ENCODE data around the gene ST6GALNAC4.

ST6GALNAC4 gene

DNA sequence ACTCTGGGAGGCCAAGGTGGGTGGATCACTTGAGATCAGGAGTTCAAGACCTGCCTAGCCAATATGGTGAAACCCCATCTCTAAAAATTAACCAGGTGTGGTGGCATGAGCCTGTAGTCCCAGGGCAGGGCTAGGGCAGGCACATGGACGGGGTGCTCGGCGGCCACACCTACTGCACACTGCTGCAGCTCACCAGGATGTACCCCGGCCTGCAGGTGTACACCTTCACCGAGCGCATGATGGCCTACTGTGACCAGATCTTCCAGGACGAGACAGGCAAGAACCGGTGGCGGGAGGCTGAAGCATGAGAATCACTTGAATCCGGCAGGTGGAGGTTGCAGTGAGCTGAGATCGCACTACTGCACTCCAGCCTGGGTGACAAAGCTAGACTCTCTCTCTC lies 3.2 kb downstream of the ST6GALNAC4 start:
- DNase-seq (ENCODE audit: low read depth in 3 of 3) = no peak

DNA sequence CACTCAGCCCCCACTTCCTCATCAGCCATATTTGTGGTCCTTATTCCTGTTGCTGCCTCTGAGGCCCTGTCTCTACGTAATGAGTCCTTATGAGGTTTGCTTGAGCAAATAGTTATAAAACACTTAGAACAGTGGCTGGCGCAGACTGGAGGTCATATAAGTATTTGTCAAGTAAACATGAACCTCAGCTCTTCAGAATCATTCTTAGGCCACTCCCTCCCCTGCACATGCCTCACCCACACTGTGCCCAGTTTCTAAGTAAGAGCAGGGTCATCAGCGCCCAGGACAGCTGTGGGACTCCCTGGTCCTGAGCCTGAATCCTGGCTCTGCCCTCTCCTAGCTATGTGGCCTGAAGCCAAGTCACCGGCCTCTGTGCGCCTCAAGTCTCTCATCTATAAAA lies 4.0 kb downstream of the ST6GALNAC4 start:
- DNase-seq (ENCODE audit: low read depth in 3 of 3) = no peak

DNA sequence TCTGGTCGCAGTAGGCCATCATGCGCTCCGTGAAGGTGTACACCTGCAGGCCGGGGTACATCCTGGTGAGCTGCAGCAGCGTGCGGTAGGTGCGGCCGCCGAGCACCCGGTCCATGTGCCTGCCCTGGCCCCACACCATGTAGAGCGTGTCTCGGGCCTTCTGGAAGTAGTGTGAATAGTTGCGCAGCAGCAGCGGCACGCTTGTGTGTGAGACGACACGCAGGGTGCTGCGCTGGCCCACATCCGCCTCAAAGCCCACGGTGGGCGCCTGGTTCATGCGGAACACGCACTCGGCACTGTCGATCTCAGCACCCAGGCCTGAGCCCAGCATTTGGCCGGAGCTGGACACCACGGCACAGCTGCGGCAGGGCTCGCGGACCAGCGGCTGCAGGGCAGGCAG lies 4.5 kb downstream of the ST6GALNAC4 start:
- DNase-seq (ENCODE audit: low read depth in 3 of 3) = no peak

DNA sequence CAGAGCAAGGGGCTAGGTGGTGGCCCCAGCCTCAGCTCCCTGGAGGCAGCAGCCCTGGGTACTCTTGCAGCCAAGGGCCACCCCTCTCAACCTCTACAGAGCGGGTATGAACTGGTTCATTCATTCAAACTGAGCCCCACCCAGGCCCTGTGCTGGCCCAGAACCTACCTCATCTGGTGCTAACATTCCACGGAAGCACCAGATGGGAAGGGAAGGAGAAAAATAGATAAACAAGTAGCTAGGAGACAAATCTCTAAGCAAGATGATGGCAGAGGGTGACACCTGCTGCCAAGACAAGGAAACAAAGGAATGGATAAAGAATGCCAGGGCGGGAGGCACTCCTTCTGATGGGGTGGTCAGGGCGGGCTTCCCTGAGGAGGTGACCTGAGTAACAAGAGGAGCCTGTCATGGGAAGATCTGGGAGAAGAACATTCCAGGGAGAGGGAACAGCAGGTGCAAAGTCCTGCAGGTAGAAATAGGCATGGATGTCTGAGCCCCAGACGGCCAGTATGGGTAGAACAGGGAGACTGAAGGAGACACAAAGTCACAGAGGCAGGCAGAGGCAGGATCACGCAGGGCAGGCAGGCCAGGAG lies 6.1 kb downstream of the ST6GALNAC4 start:
- no peak for DNase-seq (ENCODE audit: low read depth in 3 of 3)

DNA sequence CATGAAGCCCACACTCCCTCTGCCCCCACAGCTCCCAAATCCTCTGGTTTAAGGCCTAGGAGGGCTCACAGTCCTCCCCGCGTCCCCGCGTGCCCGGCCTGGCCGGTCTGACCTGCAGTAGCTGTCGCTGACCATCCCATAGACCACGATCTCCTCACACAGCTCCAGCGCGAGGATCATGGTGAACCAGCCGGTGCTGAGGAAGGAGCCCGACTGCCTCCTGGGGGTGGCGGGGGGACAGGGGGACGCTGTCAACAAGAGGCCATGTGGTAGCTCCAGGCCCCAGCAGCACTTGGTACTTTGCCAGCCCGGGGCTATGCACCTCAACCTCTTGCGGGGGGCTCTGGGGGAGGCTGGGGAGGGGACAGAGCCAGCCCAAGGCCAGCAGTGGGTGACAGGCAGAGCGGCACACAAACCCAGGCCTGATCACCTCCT lies 7.0 kb downstream of the ST6GALNAC4 start:
- no peak for DNase-seq (ENCODE audit: low read depth in 3 of 3)

DNA sequence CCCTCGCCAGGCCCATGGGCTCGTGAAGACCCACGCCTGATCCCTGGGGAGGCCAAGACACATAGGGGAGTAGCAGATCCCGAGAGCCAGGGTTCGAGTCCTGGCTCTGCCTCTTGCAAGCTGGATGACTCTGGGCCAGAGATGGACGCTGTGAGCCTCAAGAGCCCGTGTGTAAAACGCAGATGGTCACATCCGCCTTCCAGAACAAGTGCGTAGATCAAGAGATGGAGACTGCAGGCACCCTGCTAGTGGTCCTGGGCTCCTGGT lies 8.2 kb downstream of the ST6GALNAC4 start:
- no peak for DNase-seq (ENCODE audit: low read depth in 3 of 3)

DNA sequence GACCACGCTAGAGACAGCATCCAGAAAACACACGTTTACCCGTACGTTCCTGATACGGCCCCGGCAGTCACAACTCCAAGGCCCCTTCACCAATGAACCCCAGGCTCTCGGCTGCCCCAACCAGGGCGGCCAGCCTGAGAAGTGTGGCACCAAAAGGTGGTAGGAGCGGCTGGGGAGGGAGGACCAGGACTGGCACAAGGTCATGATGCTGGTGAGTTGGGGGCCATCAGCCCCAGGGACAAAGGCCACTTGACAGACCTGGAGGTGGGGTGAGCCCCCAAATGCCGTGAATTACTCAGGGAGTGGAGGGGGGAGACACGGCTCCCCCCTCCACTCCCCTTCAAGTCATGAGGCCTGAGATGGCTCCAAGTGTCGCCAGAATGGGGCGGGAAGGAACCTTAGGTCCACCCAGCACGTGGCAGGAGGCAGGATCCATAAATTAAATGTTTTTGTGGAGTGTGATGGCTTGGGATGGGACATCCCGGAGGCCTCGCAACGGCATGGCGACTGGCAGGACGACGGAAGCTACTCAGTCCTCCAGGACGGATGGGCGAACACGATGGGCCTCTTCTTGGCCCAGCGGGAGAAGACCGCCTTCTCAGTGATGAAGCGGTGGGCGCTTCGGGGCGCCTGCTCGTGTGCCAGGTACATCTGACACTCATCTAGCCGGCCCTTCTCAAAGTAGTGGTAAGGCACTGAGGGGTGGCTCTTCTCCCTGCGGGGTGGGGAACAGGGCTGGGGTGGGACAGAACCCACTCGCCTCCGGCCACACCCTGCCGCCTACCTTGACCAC lies 8.8 kb downstream of the ST6GALNAC4 start:
- DNase-seq (ENCODE audit: low read depth in 3 of 3) = no peak

DNA sequence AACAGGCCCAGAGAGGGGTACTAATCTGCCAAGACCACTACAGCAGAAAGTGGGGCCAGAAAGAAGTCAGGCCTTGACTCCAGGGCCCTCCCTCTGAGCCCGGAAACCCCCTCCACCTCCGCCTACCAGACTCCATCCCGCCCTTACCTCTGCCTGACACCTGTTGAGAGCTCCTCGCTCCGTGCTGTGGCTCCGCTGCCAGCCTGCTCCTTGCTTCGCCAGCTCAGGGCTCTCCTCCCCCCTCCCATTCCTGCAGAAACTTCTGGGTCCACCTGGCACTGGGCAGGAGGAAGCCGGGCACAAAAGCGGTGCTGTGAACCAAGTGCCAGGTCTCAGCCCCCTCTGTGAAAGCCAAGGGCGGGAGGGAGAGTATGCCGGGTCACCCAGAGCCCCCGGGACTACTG lies 11.1 kb downstream of the ST6GALNAC4 start:
- DNase-seq (ENCODE audit: low read depth in 3 of 3) = peak in 2 of 3 experiments; percentile 45 to 52

DNA sequence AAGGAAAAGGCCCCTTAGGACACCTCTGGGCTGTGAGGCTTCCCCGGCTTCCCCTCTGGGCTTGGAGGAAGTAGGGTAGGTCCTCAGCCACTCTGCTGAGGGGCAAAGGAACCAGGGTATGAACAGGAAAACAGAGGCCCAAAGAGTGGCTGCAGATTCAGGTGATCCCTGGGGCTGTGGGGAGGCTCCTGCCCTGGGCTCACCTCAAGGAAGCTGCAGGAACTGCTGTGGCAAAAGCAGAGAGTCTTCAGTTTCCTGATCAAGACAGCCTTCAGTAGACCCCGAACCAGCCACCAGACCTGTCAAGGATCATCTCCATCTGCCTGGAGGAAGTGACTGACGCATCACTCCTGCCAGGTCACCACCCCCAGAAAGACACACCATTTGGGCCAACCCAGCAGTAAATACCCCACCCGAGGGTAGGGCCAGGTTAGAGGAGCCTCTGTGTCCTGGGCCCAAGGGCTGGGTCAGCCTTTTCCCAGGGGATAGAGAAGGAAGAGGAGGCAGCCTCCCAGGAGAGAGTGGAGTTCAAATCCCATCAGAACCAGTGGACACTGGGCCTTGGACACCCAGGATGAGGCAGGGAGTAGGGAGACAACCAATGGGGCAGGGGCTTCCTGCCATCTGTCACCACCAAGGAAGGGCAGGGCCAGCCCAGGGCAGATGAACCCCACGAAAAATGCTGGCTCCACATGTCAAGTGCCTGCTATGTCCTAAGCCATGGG lies 11.7 kb downstream of the ST6GALNAC4 start:
- DNase-seq (ENCODE audit: low read depth in 3 of 3) = no peak

DNA sequence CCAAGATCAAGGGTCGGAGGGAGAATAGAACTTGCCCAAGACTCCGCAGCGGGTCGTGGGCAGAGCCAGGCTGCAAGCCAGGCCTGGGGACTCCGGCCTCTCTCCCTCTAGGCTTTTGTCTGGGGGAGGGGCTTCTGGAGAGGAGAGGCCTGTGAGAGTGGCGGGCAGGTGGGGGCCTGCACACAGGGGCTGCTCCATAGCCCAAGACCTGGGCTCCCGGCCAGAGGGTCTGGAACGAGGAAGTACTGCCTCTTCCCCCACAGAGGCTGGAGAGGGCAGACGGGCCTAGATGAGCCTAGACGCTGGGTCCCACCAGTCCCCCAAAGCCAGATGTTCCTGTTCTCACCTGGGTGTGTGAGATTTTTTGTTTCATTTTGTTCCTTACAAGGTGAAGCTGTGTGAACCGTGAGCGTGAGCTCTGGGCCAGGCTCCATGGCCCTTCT lies 12.3 kb downstream of the ST6GALNAC4 start:
- DNase-seq (ENCODE audit: low read depth in 3 of 3) = no peak

DNA sequence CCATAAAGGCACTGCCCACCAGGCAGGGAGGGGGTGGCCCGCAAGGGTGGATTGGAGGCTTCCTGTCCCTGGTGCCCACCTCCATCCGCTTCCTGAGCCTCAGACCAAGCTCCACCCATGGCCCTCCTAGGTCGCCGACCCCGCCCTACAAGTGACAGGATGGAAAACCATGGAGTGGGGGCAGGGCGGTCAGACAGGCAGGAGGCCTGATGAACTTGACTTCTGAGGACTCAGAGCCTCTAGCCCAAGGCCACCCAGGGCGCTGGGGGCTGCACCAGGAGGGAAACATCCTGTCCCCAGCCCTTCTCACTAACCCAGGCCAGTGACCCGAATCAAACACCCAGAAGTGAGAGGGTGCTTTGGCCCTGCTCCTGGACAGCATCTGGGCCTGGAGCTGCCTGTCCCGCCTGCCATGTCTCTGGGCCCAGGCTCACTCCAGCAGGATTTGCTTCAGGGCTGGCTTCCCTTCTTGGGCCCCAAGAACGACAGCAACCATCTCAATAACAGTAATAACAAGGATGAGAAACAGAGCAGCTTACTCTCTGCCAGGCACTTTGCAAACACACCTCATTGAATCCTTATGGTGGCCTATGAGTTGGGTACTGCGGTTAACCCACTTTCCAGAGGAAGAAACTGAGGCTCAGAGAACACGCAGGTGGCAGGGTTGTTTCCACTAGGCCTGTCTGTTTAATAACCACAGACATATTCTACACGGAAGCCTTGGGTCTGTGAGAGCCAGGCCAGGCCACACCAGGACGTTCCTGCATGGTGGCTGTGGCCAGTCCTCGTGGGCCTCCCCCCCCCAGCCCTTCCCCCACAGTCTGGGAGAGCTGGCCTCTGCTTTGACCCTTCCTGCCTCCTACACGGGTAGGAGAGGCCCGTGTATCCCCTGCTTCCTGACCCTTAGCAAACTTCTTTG lies 13.0 kb downstream of the ST6GALNAC4 start:
- peak in 2 of 3 experiments; percentile 59 to 88 for DNase-seq (ENCODE audit: low read depth in 3 of 3)

DNA sequence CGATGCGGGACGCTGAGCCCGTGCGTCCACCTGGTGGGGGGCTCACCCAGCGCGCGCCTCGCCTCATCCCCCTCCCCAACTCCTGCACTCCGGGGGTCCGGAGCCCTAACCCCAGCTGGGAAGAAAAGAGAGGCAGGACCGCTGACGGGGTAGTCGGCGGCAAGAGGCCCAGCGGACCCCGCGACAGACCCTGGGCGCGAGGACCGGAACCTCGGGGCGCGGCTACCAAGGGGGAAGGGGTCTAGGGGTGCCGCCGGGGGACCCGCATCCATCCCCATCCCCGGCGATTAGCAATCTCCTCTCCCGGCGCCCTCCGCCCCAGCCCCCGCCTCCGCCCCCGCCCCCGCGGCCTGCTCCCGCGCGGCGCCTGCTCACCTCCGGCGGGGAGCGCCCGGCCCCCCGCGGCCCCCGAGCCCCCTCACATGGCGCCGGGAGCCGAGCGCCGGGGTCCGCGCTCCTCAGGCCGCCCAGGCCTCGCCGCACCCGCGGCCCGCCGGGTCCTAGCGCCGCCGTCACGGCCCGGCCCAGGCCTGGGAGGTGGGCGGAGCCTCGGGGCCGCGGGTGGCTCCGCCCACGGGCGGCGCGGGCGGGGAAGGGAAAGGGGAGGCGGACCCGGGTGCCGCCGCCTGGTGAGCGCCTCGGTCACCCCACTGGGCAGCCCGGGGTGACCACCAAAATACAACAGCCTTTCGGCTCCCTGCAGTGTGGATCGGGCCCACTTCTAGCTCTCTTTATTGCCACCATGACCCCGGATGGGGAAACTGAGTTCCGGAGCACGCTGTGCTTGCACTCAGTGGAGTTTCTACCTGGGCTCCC lies 17.5 kb downstream of the ST6GALNAC4 start, which contains the start of gene ST6GALNAC6:
TSS of gene ST6GALNAC6 (minus strand) at position 476 of the 816 bp plus-strand sequence. CDS start 1,622 bp downstream, outside the sequence.
- peak; percentile 32 to 73 (median 56) for DNase-seq (ENCODE audit: low read depth in 3 of 3)

DNA sequence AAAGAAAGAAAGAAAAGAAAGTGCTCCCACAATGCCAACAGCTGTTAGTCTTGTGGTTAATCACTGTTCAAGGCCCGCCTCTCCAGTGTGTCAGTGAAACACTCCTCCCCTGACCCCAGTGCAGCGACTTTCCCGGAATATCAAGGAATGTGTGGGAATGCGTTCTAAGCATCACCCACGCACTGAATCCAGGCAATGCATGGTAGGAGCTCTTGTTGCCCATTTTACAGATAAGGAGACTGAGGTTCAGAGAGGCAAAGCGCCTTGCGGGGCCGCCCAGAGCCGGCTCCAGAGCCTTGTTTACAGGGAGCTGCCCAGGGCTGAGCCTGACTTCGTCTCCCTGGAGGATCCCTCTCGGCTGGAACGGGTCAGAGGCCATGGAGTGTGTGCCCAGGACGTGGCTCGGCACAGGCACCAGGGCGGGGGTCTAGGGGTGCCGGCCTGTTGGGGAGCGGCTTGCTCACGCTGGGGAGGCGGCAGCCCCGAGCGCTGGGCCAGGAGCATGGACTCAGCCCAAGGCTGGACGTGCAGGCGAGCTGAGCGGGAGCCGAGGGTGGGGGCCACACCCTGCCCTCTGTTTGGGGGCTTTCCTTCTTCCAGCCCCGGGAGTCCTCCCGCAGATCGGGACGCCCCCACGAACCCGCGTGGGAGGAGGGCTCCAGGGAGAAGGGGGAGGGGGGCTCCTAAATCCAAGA lies 18.3 kb downstream of the ST6GALNAC4 start:
- no peak for DNase-seq (ENCODE audit: low read depth in 3 of 3)

DNA sequence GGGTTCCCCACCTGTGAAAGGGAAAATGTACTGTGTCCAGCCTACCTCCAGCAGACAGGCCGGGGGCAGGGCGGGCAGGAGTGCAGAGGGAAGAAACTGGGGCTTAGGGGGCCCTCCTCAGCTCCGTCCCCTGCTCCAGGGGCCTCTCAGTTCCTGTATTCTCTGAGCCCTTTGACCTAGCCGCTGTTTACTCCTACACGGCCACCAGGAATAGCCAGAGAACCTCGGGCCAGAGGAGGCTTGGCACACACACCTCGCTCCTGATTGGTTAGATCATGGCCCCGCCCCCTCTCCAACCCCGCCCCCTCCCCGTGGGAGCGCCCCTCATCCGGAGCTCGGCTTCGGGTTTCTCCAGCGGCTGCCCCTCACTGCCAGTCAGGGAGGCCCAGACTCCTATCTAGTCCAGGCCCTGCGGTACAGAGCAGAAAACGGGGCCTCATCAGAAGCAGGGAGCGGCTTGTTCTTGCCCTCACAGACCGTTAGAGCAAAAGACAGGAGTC lies 19.6 kb downstream of the ST6GALNAC4 start:
- DNase-seq (ENCODE audit: low read depth in 3 of 3) = peak in 1 of 3 experiments; percentile 44

DNA sequence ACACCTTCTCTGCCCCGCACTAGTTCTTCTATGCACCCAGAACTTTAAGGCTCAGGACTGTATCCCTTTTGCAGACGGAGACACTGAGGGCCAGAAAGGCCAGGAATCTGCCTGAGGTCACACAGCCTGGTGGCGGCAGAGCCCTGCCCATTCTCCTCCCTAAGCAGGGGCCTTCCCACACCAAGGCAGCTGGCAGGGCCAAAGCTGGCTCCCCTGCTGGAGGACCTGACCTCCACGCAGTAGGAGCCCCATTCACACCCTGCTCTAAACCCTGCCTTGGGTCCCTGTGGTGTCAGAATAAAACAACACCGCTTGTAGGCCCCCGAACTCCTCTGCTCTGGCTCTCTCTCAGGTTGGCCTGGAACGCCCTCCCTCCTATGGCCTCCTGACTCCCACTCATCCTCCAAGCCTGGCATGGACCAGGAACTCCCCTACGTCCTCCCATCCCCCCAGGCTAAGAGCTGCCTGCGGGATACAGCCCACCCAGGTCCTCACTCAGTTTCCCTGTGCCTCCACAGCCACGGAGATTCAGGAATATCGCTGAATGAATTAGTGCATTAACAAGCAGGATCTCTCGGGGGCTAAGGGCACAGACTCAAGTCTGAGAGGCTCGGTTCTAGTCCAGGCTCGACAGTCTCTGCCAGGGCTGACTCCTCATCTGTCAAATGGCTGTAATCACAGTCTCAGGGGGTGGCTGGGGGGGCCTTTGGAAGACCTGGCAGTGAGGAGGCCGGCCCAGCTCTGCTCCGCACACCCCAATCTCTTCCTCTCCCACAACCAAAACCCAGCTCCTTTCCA lies 20.2 kb downstream of the ST6GALNAC4 start:
- DNase-seq (ENCODE audit: low read depth in 3 of 3) = no peak

DNA sequence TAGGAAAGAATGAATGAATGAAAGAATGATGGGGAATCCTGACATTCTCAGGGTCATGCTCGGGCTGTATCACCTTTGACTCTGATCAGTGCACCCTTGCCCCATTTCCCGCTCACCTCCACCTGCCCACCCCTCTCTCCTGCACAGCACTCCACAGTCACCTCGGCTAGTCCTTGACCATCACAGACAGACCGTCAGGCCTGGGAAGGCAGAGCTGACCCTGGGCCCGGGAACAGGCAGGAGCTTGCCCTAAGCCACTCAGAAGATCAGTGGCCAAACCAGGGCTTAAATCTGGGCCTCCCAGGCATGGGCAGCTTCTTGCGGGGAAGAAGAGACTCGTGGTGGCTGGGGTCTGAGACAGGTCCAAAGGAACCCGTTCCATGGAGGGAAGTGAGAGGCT lies 21.0 kb downstream of the ST6GALNAC4 start:
- no peak for DNase-seq (ENCODE audit: low read depth in 3 of 3)

DNA sequence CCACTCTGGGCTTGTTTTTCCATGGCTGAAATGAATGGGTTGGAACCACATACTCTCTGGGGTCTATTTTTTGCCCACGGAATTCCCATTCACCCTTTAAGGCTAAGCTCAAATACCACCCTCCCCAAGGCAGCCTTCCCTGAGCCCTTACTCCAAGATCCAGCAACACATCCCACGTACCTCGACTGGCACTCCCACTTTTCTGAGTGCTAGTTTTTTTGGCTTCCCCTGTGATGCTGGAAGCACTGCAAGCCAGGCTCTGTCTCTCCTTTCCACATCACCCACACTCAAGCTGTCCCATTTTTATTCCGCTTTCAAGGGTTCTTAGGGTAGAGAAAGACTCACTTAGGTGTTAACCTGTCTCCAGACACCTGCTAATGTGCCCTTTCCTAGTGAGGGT lies 23.4 kb downstream of the ST6GALNAC4 start:
- DNase-seq (ENCODE audit: low read depth in 3 of 3) = no peak

DNA sequence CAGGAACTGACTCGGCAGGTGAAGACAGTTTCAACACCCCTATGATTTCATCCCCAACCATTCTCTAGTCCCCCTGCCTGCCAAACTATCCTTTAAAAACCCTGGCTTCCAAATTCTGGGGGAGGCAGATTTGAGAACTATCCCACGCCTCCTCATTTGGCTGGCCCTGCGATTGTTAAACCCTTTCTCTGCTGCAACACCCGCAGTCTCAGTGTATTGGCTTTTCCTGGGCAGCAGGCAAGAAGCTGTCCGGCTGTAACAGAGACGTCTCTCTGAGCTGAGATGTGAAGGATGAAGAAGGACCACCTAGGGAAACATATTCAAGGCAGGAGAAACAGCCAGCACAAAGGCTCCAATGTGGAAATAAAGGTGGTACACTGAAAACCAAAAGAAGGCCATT lies 24.0 kb downstream of the ST6GALNAC4 start:
- no peak for DNase-seq (ENCODE audit: low read depth in 3 of 3)

DNA sequence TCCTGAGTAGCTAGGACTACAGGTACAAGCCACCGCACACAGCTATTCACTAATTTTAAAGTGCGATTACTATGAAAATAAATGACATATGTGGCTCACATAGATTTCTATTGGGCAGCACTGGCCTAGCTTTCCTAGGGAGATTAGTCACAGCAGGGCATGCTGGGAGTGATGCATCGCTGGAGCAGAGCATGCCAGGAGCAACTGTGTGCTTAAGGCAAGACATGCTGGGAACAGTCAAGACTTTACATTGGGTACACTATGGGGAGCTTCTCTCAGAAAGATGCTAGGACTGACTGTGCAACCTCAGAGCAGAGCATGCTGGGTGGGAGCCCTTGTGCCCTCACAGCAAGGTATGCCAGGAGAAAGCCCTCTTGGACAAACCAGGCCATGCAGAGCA lies 26.8 kb downstream of the ST6GALNAC4 start:
- DNase-seq (ENCODE audit: low read depth in 3 of 3) = no peak
